GM23338 (cell line): ENCODE data around the gene AP4M1. TPM values are rescaled to one million over a fixed set of nuclear protein-coding genes. Genes with fewer than 3 reads are reported as not detected.
A peak's percentile ranks its signal among the peaks of the same experiment; 100 is the strongest.

Source experiments
- ATAC-seq: fragments of 200-7000 bp; cut with Tn5 transposase; 3 replicates; pipeline ENCODE4 v1.9.1; 2020
- DNase-seq: peaks from one replicate; pipeline ENCODE4 v3.0.0-alpha.2; 2015; ENCODE audit warnings: low spot score
- H2AFZ ChIP-seq: fragments of 200-600 bp; sonication (generic); 2 replicates; pipeline ENCODE4 v1.8.0; 2016; ENCODE audit warnings: antibody characterized with exemption, mild to moderate bottlenecking, moderate library complexity
- H3F3A ChIP-seq: fragments of 200-600 bp; sonication (generic); replicated peaks from 2 replicates; pipeline ENCODE4 v1.8.0; 2017; ENCODE audit warnings: antibody characterized with exemption, mixed run types, low read depth
- H3K27ac ChIP-seq: fragments of 200-600 bp; sonication (generic); 2 replicates; pipeline ENCODE4 v1.6.1; 2016; ENCODE audit warnings: low read depth
- H3K27me3 ChIP-seq: fragments of 200-600 bp; sonication (generic); 2 replicates; pipeline ENCODE4 v1.8.0; 2016; ENCODE audit warnings: mild to moderate bottlenecking, mixed run types, moderate library complexity; ENCODE audit not compliant: insufficient read depth
- H3K36me3 ChIP-seq: fragments of 200-600 bp; sonication (generic); 2 replicates; pipeline ENCODE4 v1.8.0; 2016; ENCODE audit warnings: mild to moderate bottlenecking; ENCODE audit not compliant: insufficient read depth
- H3K4me1 ChIP-seq: fragments of 200-600 bp; sonication (generic); 2 replicates; pipeline ENCODE4 v1.8.0; 2016; ENCODE audit warnings: mild to moderate bottlenecking, moderate library complexity; ENCODE audit not compliant: insufficient read depth
- H3K4me2 ChIP-seq: fragments of 200-600 bp; sonication (generic); 2 replicates; pipeline ENCODE4 v1.7.1; 2017; ENCODE audit warnings: mixed run types
- H3K4me3 ChIP-seq: fragments of 200-600 bp; sonication (generic); 2 replicates; pipeline ENCODE4 v1.6.1; 2016; ENCODE audit warnings: mixed run types
- H3K79me2 ChIP-seq: fragments of 200-600 bp; sonication (generic); replicated peaks from 2 replicates; pipeline ENCODE4 v1.8.0; 2017; ENCODE audit warnings: mild to moderate bottlenecking; ENCODE audit not compliant: insufficient read depth
- H3K9me2 ChIP-seq: fragments of 200-600 bp; sonication (generic); 2 replicates; pipeline ENCODE4 v1.8.0; 2017; ENCODE audit not compliant: insufficient read depth
- H4K20me1 ChIP-seq: fragments of 200-600 bp; sonication (generic); replicated peaks from 2 replicates; pipeline ENCODE4 v1.8.0; 2017; ENCODE audit warnings: mild to moderate bottlenecking; ENCODE audit not compliant: insufficient read depth
- H3K27ac Mint-ChIP-seq: 2 replicates; pipeline ENCODE4 v1.8.0; 2020; ENCODE audit warnings: inconsistent platforms, mild to moderate bottlenecking, moderate library complexity, mixed read lengths
- H3K27me3 Mint-ChIP-seq: 3 replicates; pipeline ENCODE4 v1.8.0; 2022; ENCODE audit warnings: low read depth, mild to moderate bottlenecking, moderate library complexity, mixed read lengths, inconsistent platforms; ENCODE audit not compliant: insufficient read depth, poor library complexity
- H3K36me3 Mint-ChIP-seq: 3 replicates; pipeline ENCODE4 v1.8.0; 2021; ENCODE audit warnings: low read depth, mild to moderate bottlenecking, inconsistent platforms, moderate library complexity, mixed read lengths
- H3K4me1 Mint-ChIP-seq: 3 replicates; pipeline ENCODE4 v1.8.0; 2020; ENCODE audit warnings: mild to moderate bottlenecking, inconsistent platforms, mixed read lengths
- H3K4me3 Mint-ChIP-seq: 3 replicates; pipeline ENCODE4 v1.8.0; 2021; ENCODE audit warnings: moderate library complexity, mild to moderate bottlenecking, inconsistent platforms, mixed read lengths
- H3K9me3 Mint-ChIP-seq: 3 replicates; pipeline ENCODE4 v1.8.0; 2020; ENCODE audit warnings: moderate library complexity, mild to moderate bottlenecking, inconsistent platforms, mixed read lengths
- CREB1 ChIP-seq: fragments of 250-450 bp; sonication (Bioruptor Pico); IDR thresholded peaks from 2 replicates; pipeline ENCODE4 v1.5.0; 2020; ENCODE audit warnings: low read depth, mild to moderate bottlenecking, moderate library complexity
- EZH2 ChIP-seq: fragments of 200-600 bp; sonication (generic); IDR thresholded peaks from one replicate; pipeline ENCODE4 v1.8.0; 2017; ENCODE audit warnings: antibody characterized with exemption, mild to moderate bottlenecking, low read depth; ENCODE audit not compliant: unreplicated experiment
- EZH2phosphoT487 ChIP-seq: fragments of 200-600 bp; sonication (generic); IDR thresholded peaks from one replicate; pipeline ENCODE4 v1.8.1; 2018; ENCODE audit warnings: antibody characterized with exemption; ENCODE audit not compliant: unreplicated experiment
- JUNB ChIP-seq: IDR thresholded peaks from one replicate; pipeline ENCODE4 v1.6.1; 2016; ENCODE audit warnings: antibody characterized with exemption; ENCODE audit not compliant: unreplicated experiment
- NANOG ChIP-seq: IDR thresholded peaks from 2 replicates; pipeline ENCODE4 v1.6.1; 2016; ENCODE audit warnings: antibody characterized with exemption, borderline replicate concordance
- STAT1 ChIP-seq: IDR thresholded peaks from one replicate; pipeline ENCODE4 v1.6.1; 2016; ENCODE audit warnings: antibody characterized with exemption; ENCODE audit not compliant: unreplicated experiment
- ZNF114 ChIP-seq: fragments of 250-450 bp; sonication (Bioruptor Pico); IDR thresholded peaks from 2 replicates; pipeline ENCODE4 v1.5.0; 2020; ENCODE audit warnings: mild to moderate bottlenecking, moderate library complexity
- ZNF462 ChIP-seq: fragments of 250-450 bp; sonication (Bioruptor Pico); IDR thresholded peaks from 2 replicates; pipeline ENCODE4 v1.5.0; 2020; ENCODE audit warnings: mild to moderate bottlenecking, moderate library complexity
- polyA plus RNA-seq: library from polyadenylated mRNA; unstranded; fragments of >200 nt; fragmentation: Nextera tagmentation; extraction: Ambion mirVana; gene quantifications from 2 replicates; pipeline ENCODE4 v1.2.1, GENCODE V29; 2016
- total RNA-seq: library from RNA; depleted of rRNA; stranded (reverse); fragments of >200 nt; shearing (Covaris generic); gene quantifications from 2 replicates; pipeline ENCODE4 v1.2.3, GENCODE V29; 2014
- TF ChIP-seq, protein P1 (sequence below): IDR thresholded peaks from one replicate; pipeline ENCODE4 v1.6.1; 2018; ENCODE audit warnings: antibody characterized with exemption; ENCODE audit not compliant: unreplicated experiment
- TF ChIP-seq, protein P2 (sequence below), 2 experiments: fragments of 200-600 bp in 1 of 2; sonication (generic) in 1 of 2; conservative IDR thresholded peaks; 2 replicates each; pipeline versions ENCODE4 v1.5.1 to v1.6.1; 2016 to 2017; ENCODE audit warnings: antibody characterized with exemption in 2 of 2, low read depth in 2 of 2, mild to moderate bottlenecking in 2 of 2, moderate library complexity in 1 of 2

AP4M1 gene
- total and polyA plus RNA-seq, 2 experiments from 2014 or later, result 9.5 to 13.3 TPM

- TF ChIP-seq, protein P1, sequence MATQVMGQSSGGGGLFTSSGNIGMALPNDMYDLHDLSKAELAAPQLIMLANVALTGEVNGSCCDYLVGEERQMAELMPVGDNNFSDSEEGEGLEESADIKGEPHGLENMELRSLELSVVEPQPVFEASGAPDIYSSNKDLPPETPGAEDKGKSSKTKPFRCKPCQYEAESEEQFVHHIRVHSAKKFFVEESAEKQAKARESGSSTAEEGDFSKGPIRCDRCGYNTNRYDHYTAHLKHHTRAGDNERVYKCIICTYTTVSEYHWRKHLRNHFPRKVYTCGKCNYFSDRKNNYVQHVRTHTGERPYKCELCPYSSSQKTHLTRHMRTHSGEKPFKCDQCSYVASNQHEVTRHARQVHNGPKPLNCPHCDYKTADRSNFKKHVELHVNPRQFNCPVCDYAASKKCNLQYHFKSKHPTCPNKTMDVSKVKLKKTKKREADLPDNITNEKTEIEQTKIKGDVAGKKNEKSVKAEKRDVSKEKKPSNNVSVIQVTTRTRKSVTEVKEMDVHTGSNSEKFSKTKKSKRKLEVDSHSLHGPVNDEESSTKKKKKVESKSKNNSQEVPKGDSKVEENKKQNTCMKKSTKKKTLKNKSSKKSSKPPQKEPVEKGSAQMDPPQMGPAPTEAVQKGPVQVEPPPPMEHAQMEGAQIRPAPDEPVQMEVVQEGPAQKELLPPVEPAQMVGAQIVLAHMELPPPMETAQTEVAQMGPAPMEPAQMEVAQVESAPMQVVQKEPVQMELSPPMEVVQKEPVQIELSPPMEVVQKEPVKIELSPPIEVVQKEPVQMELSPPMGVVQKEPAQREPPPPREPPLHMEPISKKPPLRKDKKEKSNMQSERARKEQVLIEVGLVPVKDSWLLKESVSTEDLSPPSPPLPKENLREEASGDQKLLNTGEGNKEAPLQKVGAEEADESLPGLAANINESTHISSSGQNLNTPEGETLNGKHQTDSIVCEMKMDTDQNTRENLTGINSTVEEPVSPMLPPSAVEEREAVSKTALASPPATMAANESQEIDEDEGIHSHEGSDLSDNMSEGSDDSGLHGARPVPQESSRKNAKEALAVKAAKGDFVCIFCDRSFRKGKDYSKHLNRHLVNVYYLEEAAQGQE, result no peak
These were observed 45.8 kb downstream of the AP4M1 start (continued) for GRCh38 chr7:100147278-100147677.

- H3K27ac ChIP-seq, result no peak overlapping the region
- peaks cover 18% of the 10 kb centered on the region for H3F3A ChIP-seq
- peaks cover 25% of the 10 kb centered on the region for H3K4me1 Mint-ChIP-seq
- peak overlapping the region; percentile 95 for H3K4me3 Mint-ChIP-seq
- H2AFZ ChIP-seq, result peak overlapping the region; percentile 20
- peaks cover 24% of the 10 kb centered on the region for H3K36me3 Mint-ChIP-seq
- peaks cover 22% of the 10 kb centered on the region for H3K4me1 ChIP-seq
- peaks cover 13% of the 10 kb centered on the region for H3K27me3 Mint-ChIP-seq
- H3K4me2 ChIP-seq, result peak overlapping the region; percentile 70
- peaks cover 4% of the 10 kb centered on the region; the same call in 1 of the 3 replicates for H3K9me3 Mint-ChIP-seq
- H3K27ac Mint-ChIP-seq, result peak overlapping the region; percentile 90
- ATAC-seq (no peak; the same call in 2 of the 3 replicates), DNase-seq (no peak)
- H3K27me3 ChIP-seq, result no peaks in the 10 kb centered on the region
- peak overlapping the region; percentile 39 for H3K4me3 ChIP-seq
- H3K79me2 ChIP-seq, result peaks cover 29% of the 10 kb centered on the region
- H3K36me3 ChIP-seq, result no peaks in the 10 kb centered on the region
- H3K9me2 ChIP-seq, result no peaks in the 10 kb centered on the region
- H4K20me1 ChIP-seq, result peaks cover 10% of the 10 kb centered on the region
- TF ChIP-seq STAT1 (no peak), EZH2phosphoT487 (no peak), CREB1 (CRISPR knock-in tag) (no peak), EZH2 (no peak), ZNF114 (CRISPR knock-in tag) (no peak), NANOG (no peak), JUNB (no peak), ZNF462 (no peak)
- TF ChIP-seq, protein P2, sequence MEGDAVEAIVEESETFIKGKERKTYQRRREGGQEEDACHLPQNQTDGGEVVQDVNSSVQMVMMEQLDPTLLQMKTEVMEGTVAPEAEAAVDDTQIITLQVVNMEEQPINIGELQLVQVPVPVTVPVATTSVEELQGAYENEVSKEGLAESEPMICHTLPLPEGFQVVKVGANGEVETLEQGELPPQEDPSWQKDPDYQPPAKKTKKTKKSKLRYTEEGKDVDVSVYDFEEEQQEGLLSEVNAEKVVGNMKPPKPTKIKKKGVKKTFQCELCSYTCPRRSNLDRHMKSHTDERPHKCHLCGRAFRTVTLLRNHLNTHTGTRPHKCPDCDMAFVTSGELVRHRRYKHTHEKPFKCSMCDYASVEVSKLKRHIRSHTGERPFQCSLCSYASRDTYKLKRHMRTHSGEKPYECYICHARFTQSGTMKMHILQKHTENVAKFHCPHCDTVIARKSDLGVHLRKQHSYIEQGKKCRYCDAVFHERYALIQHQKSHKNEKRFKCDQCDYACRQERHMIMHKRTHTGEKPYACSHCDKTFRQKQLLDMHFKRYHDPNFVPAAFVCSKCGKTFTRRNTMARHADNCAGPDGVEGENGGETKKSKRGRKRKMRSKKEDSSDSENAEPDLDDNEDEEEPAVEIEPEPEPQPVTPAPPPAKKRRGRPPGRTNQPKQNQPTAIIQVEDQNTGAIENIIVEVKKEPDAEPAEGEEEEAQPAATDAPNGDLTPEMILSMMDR (conservative IDR thresholded peaks at IDR 0.05; ENCODE audit: low read depth in 2 of 2), result no peak
- TF ChIP-seq, protein P1, result no peak
These were observed 46.7 kb downstream of the AP4M1 start for GRCh38 chr7:100148225-100148558.
